ENCODE data around the gene PODXL. TPM values are rescaled to one million over a fixed set of nuclear protein-coding genes. Genes with fewer than 3 reads are reported as not detected.

Gene PODXL
- total RNA-seq, 6 donors from 2014 or later: 57.0 to 108 (median 96.6) TPM

DNA sequence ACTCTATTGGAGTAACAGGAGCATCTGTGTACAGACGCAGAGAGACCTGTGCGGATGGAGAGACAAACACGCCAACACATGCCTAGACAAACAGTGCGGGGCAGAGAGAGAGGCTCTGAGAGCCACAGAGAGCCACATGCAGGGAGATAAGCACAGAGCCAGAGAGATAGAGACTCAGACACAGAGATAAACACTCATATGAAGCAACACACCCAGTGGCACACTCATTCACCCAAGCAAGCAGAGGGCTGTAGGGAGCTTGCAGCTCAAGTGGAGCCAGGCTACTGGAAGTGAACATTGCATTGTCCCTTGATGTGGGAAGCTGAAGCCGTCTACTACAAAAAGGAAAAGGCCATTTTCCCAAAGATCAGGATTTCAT lies 46.6 kb upstream of the PODXL start:
- TF ChIP-seq EP300 (IDR thresholded peaks at IDR 0.05) (no peak), POLR2AphosphoS5 (IDR thresholded peaks at IDR 0.05) (no peak), POLR2A (IDR thresholded peaks at IDR 0.05) (no peak)
- TF ChIP-seq, protein P1, sequence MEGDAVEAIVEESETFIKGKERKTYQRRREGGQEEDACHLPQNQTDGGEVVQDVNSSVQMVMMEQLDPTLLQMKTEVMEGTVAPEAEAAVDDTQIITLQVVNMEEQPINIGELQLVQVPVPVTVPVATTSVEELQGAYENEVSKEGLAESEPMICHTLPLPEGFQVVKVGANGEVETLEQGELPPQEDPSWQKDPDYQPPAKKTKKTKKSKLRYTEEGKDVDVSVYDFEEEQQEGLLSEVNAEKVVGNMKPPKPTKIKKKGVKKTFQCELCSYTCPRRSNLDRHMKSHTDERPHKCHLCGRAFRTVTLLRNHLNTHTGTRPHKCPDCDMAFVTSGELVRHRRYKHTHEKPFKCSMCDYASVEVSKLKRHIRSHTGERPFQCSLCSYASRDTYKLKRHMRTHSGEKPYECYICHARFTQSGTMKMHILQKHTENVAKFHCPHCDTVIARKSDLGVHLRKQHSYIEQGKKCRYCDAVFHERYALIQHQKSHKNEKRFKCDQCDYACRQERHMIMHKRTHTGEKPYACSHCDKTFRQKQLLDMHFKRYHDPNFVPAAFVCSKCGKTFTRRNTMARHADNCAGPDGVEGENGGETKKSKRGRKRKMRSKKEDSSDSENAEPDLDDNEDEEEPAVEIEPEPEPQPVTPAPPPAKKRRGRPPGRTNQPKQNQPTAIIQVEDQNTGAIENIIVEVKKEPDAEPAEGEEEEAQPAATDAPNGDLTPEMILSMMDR (IDR thresholded peaks at IDR 0.05): no peak
- H3K9me3 ChIP-seq: no peaks in the 10 kb centered on the region
- H3K4me3 ChIP-seq: no peak overlapping the region
- ATAC-seq (ENCODE audit: low FRiP score in 2 of 2) (no peak), DNase-seq (no peak)
- no peaks in the 10 kb centered on the region for H3K27me3 ChIP-seq
- no peak overlapping the region for H3K27ac ChIP-seq
- H3K4me1 ChIP-seq: peaks cover 0 to 6% (median 3%) of the 10 kb centered on the region in 4 donors
- WGBS, 2 donors: 76 to 88% methylated on average over 5 of the region's 5 CpGs
- H3K36me3 ChIP-seq: no peaks in the 10 kb centered on the region

DNA sequence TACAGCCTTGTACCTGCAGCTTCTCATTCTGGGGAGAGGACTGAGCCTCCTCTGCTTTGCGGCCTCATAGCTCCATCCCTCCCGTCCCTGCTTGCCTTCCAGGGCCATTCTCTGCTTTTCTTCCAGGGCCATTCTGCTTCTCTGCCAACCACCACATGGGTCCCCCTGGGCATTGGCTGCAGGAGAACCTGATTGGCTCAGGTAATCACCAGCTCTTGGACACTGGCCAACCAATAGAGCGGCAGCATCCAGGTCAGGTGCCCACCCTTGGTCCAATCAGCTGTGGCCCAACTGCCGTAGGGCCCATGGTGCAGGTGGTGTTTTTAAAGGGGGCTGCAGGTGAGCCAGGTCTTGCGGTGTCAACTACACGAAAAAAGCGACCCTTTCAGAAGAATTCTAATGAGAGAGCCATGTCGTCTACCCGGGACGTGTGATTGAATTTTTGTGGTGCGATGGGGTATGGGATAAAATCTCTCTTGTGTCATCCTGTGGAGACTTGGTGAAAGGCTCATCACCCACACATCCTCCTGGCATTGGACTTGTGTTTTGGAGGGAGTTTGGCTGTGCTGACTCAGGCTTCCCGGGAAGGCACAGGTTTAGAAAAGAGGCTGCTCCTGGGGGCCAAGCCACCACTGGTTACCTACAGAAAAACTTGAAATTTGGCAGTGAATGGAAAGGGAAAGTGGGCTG lies 46.0 kb upstream of the PODXL start:
- Histone ChIP-seq H3K27ac (no peak overlapping the region), H3K4me1 (peaks cover 0 to 6% (median 3%) of the 10 kb centered on the region in 4 donors), H3K4me3 (no peak overlapping the region), H3K9me3 (no peaks in the 10 kb centered on the region), H3K36me3 (no peaks in the 10 kb centered on the region), H3K27me3 (no peaks in the 10 kb centered on the region)
- ATAC-seq (ENCODE audit: low FRiP score in 2 of 2): no peak
- no peak for DNase-seq
- 96 to 97% methylated on average over 11 to 12 of the region's 12 CpGs for WGBS, 2 donors
- TF ChIP-seq, protein P1 (IDR thresholded peaks at IDR 0.05): no peak
- TF ChIP-seq POLR2AphosphoS5 (IDR thresholded peaks at IDR 0.05): no peak
- TF ChIP-seq POLR2A (IDR thresholded peaks at IDR 0.05): no peak
- TF ChIP-seq EP300 (IDR thresholded peaks at IDR 0.05): no peak

DNA sequence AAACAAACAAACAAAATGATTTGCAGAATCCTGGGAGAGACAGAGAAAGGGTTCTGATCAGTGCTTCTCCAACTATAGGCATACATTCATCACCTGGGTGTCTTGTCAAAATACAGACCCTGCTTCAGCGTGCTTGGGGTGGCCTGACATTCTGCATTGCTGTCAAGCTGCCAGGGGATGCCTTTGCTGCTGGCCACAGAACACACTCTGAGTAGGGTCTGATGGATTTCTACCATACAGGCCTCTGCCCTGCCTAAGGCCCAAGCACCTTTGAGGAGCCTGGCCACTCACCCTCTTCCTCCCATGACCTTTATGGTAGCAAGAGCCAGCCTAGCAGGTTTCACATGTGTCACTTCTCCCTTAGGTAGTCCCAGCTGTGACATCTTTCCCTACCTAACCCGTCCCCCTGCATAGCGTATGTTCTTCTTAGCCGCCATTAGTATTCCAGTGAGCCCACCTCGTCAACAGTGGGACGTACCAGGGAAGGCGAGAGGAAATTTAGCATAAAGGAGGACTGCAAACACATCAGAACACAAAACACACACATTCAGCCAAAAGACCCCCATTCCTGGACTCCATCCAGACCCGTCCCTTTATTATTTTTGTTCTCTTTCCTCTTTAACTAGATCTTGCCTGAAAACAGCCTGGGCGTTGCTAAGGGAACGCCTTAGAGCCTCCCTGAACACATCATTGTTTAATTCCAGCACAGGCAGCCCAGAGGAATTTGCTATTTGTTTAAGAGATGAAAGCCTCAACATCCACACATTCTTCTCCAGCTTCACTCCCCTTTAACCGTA lies 43.9 kb upstream of the PODXL start:
- no peaks in the 10 kb centered on the region for H3K4me1 ChIP-seq
- no peaks in the 10 kb centered on the region for H3K27me3 ChIP-seq
- WGBS, 2 donors: 83 to 87% methylated on average over 10 to 11 of the region's 11 CpGs
- DNase-seq: no peak
- no peak overlapping the region for H3K27ac ChIP-seq
- no peak for ATAC-seq (ENCODE audit: low FRiP score in 2 of 2)
- H3K9me3 ChIP-seq: no peaks in the 10 kb centered on the region
- no peak overlapping the region for H3K4me3 ChIP-seq
- TF ChIP-seq EP300 (IDR thresholded peaks at IDR 0.05) (no peak), POLR2AphosphoS5 (IDR thresholded peaks at IDR 0.05) (no peak), POLR2A (IDR thresholded peaks at IDR 0.05) (no peak)
- TF ChIP-seq, protein P1 (IDR thresholded peaks at IDR 0.05): no peak
- H3K36me3 ChIP-seq: no peaks in the 10 kb centered on the region

DNA sequence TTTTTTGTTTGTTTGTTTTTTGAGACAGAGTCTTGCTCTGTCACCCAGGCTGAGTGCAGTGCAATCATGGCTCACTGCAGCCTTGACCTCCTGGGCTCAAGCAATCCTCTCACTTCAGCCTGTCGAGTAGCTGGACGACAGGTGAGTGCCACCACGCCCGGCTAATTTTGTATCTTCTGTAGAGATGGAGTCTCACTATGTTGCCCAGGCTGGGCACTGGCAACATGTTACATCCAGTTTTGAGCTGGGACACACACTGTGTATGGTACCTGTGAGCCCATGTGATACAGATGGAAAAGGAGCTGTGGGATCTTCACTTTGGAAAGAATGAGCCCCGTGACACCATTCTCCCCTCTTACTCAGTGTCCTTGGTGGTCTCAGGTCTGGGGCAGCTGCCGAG lies 40.4 kb upstream of the PODXL start:
- ATAC-seq (ENCODE audit: low FRiP score in 2 of 2) (no peak), DNase-seq (no peak)
- no peak for TF ChIP-seq POLR2AphosphoS5 (IDR thresholded peaks at IDR 0.05)
- TF ChIP-seq, protein P1 (IDR thresholded peaks at IDR 0.05): no peak
- 86 to 93% methylated on average over 5 to 6 of the region's 6 CpGs for WGBS, 2 donors
- Histone ChIP-seq H3K4me3 (no peak overlapping the region), H3K27ac (no peak overlapping the region), H3K27me3 (no peaks in the 10 kb centered on the region), H3K9me3 (no peaks in the 10 kb centered on the region), H3K36me3 (no peaks in the 10 kb centered on the region), H3K4me1 (no peaks in the 10 kb centered on the region)

Data from upper lobe of left lung (tissue), 6 donors.